ENCODE measurements around the gene TSPAN9. TPM values are rescaled to one million over a fixed set of nuclear protein-coding genes. Genes with fewer than 3 reads are reported as not detected.

Gene TSPAN9
- total RNA-seq, 1 experiment from 2014 or later, result 13.2 TPM

GRCh38 chr12:3191450-3191849 is 114.3 kb downstream of the TSPAN9 start (continued):
- TF ChIP-seq EGR1 (IDR thresholded peaks at IDR 0.05; ENCODE audit: low read depth) (no peak), REST (IDR thresholded peaks at IDR 0.05; ENCODE audit: low read depth) (no peak)

- no peak overlapping the region for H3K27ac ChIP-seq (ENCODE audit: low read depth, low read length)
- peaks cover 0 to 7% of the 10 kb centered on the region in 2 experiments; a peak in 1 of 4 replicates for H3K4me1 ChIP-seq (ENCODE audit: control insufficient read depth in 1 of 2, insufficient read depth in 2 of 2, low read length in 2 of 2)
- no peaks in the 10 kb centered on the region for H3K79me2 ChIP-seq (ENCODE audit: insufficient read depth, low read length)
- H3K4me3 ChIP-seq (replicated peaks in 1 of 2; ENCODE audit: low read depth in 1 of 2, low read length in 2 of 2), result no peak overlapping the region
- no peaks in the 10 kb centered on the region for H3K9me2 ChIP-seq (ENCODE audit: insufficient read depth)
- no peaks in the 10 kb centered on the region for H3K36me3 ChIP-seq (ENCODE audit: control insufficient read depth in 1 of 2, insufficient read depth in 2 of 2, low read length in 2 of 2)
- RAD21 ChIA-PET (ENCODE audit: low non-redundant PET in 1 of 2, low total read pairs in 2 of 2, uncharacterized antibody in 2 of 2, unreplicated experiment in 2 of 2), result no interaction called here
- H3K9ac ChIP-seq (ENCODE audit: low read length), result no peak overlapping the region
- ATAC-seq (no peak), DNase-seq (ENCODE audit: low read depth, low spot score) (no peak)
- H3K9me3 ChIP-seq (ENCODE audit: control insufficient read depth in 1 of 2, insufficient read depth in 1 of 2, low read depth in 1 of 2, low read length in 2 of 2), result no peaks in the 10 kb centered on the region
- BruUV-seq (replicated peaks), result no TSS peak
- H3K27me3 ChIP-seq (ENCODE audit: insufficient read depth, low read length), result no peaks in the 10 kb centered on the region
- H3K4me2 ChIP-seq (ENCODE audit: low read length), result no peak overlapping the region
- CTCF ChIA-PET, result no interaction called here
- H4K20me1 ChIP-seq (ENCODE audit: insufficient read depth), result no peaks in the 10 kb centered on the region
- intact Hi-C loops (cut with micrococcal nuclease), result no loop called here
- POLR2A ChIA-PET, result no interaction called here
- no peak overlapping the region for H2AFZ ChIP-seq (ENCODE audit: low read depth, low read length, poor library complexity, severe bottlenecking)
- no peak for TF ChIP-seq SRF (IDR thresholded peaks at IDR 0.05; ENCODE audit: low read depth)
- no peak for TF ChIP-seq ZFX (IDR thresholded peaks at IDR 0.05)
- no peak for TF ChIP-seq POLR2AphosphoS5 (IDR thresholded peaks at IDR 0.05; ENCODE audit: low read depth, low read length)
- no peak for TF ChIP-seq SIN3A (IDR thresholded peaks at IDR 0.05; ENCODE audit: low read depth)
- TF ChIP-seq CBX3 (IDR thresholded peaks at IDR 0.05; ENCODE audit: low read depth), result no peak
- no peak for TF ChIP-seq YY1 (IDR thresholded peaks at IDR 0.05; ENCODE audit: extremely low read depth, insufficient replicate concordance, low read depth, low read length)
- no peak for TF ChIP-seq TCF7L2 (IDR thresholded peaks at IDR 0.05; ENCODE audit: borderline replicate concordance, extremely low read depth, insufficient read depth, insufficient read length)
- no peak for TF ChIP-seq REST (IDR thresholded peaks at IDR 0.05; ENCODE audit: low read depth)
- TF ChIP-seq POLR2A (IDR thresholded peaks at IDR 0.05; ENCODE audit: borderline replicate concordance, extremely low read depth, insufficient read depth, insufficient read length), result no peak
- TF ChIP-seq CEBPB (IDR thresholded peaks at IDR 0.05; ENCODE audit: low read depth), result no peak
- TF ChIP-seq RAD21 (IDR thresholded peaks at IDR 0.05; ENCODE audit: low read depth), result no peak
- no peak for TF ChIP-seq EGR1 (IDR thresholded peaks at IDR 0.05; ENCODE audit: low read depth)
- TF ChIP-seq EZH2phosphoT487 (IDR thresholded peaks at IDR 0.05; ENCODE audit: borderline replicate concordance), result no peak
- TF ChIP-seq MAX (IDR thresholded peaks at IDR 0.05), result no peak
- no peak for TF ChIP-seq SP1 (IDR thresholded peaks at IDR 0.05; ENCODE audit: low read depth)
- no peak for TF ChIP-seq EZH2 (IDR thresholded peaks at IDR 0.05)
- no peak for TF ChIP-seq CTCF (IDR thresholded peaks at IDR 0.05 in 2 of 3, conservative IDR thresholded peaks at IDR 0.05 in 1 of 3; ENCODE audit: borderline replicate concordance in 1 of 3, insufficient read depth in 1 of 3, low read depth in 2 of 3, low read length in 2 of 3)
These were observed 115.0 kb downstream of the TSPAN9 start for GRCh38 chr12:3192221-3192620.

Measured in HCT116 (cell line).